Sigmoid colon (tissue), 7 donors: ENCODE results near the gene TRIP6. TPM values are rescaled to one million over a fixed set of nuclear protein-coding genes. Genes with fewer than 3 reads are reported as not detected.

Experiments used
- DNase-seq: peaks from one replicate; pipeline ENCODE4 v3.0.0-alpha.2; 2019
- H3K27ac ChIP-seq, 4 donors: fragments of 200-600 bp; sonication (generic); one replicate each; pipeline ENCODE4 v1.5.1; 2016 to 2019; ENCODE audit warnings: mild to moderate bottlenecking in 1 of 4
- H3K27me3 ChIP-seq, 3 donors: fragments of 200-600 bp; sonication (generic); one replicate each; pipeline ENCODE4 v1.5.1; 2019; ENCODE audit warnings: mild to moderate bottlenecking in 1 of 3
- H3K36me3 ChIP-seq, 4 donors: fragments of 200-600 bp; sonication (generic); one replicate each; pipeline ENCODE4 v1.5.1; 2016 to 2019
- H3K4me1 ChIP-seq, 4 donors: fragments of 200-600 bp; sonication (generic); one replicate each; pipeline ENCODE4 v1.5.1; 2017 to 2019
- H3K4me3 ChIP-seq, 4 donors: fragments of 200-600 bp; sonication (generic); one replicate each; pipeline ENCODE4 v1.5.1; 2017 to 2019; ENCODE audit warnings: mild to moderate bottlenecking in 2 of 4, moderate library complexity in 1 of 4
- H3K9me3 ChIP-seq, 4 donors: fragments of 200-600 bp in 3 of 4; sonication (generic) in 3 of 4; one replicate each; pipeline versions ENCODE4 v1.5.1 to v1.6.1; 2013 to 2019
- EP300 ChIP-seq, 4 donors: sonication (generic); formaldehyde crosslinking; IDR thresholded peaks; one replicate each; pipeline ENCODE4 v1.6.1; 2017; ENCODE audit warnings: antibody characterized with exemption in 4 of 4
- POLR2A ChIP-seq, 2 donors: fragments of 450-650 bp; IDR thresholded peaks; one replicate each; pipeline ENCODE4 v1.6.1; 2016; ENCODE audit warnings: antibody characterized with exemption in 2 of 2, mild to moderate bottlenecking in 2 of 2, moderate library complexity in 2 of 2
- POLR2AphosphoS5 ChIP-seq, 4 donors: sonication (generic); formaldehyde crosslinking; IDR thresholded peaks; one replicate each; pipeline ENCODE4 v1.6.1; 2017; ENCODE audit warnings: antibody characterized with exemption in 4 of 4
- intact Hi-C: fragments of 100-400 bp; cut with DNase I; formaldehyde crosslinking; loops from one replicate; pipeline ENCODE4 v1.15.1; 2023
- polyA plus RNA-seq, 3 donors: library from polyadenylated mRNA; stranded (reverse); fragments of 200-250 nt; gene quantifications; one replicate each; pipeline ENCODE4 v1.2.3, GENCODE V29; 2013
- small RNA-seq, 3 donors: library from RNA; depleted of rRNA; stranded (forward); fragments of <200 nt; gene quantifications; one replicate each; pipeline ENCODE3, GENCODE V24; 2016
- total RNA-seq, 4 donors: library from RNA; depleted of rRNA; stranded (reverse); fragments of >200 nt; gene quantifications; one replicate each; pipeline ENCODE4 v1.1.0, GENCODE V29; 2016
- TF ChIP-seq, protein P1 (sequence below), 4 experiments: fragments of 450-650 bp in 3 of 4; fragments of 200-600 bp in 1 of 4; IDR thresholded peaks; one replicate each; pipeline ENCODE4 v1.5.1; 2016 to 2019; ENCODE audit warnings: antibody characterized with exemption in 4 of 4, mild to moderate bottlenecking in 3 of 4, moderate library complexity in 2 of 4
- donor health status: healthy with polysubstance abuse.
- donor health status: Bipolar disorder and iron deficiency.
- donor health status: healthy.

TRIP6 gene
- total and polyA plus RNA-seq, 7 donors = 12.0 to 79.7 (median 45.9) TPM

DNA sequence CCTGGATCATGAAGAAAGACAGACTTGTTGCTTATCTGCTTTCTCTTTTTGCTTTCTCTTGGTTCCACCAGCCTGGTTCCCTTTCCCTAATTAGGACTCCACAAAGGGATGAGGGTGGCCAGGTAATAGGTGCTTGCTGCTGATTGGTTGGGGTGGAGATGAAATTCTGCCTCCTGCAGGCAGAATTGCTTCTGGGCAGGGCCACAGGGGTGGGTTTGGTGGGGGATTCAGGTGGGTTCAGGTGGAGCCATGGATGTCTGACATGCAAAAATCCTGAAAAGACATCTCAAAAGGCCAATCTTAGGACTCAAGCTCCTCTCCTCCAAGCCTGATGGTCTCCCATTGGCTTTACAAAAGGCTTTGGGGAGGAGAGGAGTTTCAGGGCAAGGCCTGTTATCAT is 53.9 kb downstream of the TRIP6 start:
- TF ChIP-seq POLR2A (IDR thresholded peaks at IDR 0.05) (no peak), EP300 (IDR thresholded peaks at IDR 0.05) (no peak), POLR2AphosphoS5 (IDR thresholded peaks at IDR 0.05) (no peak)
- TF ChIP-seq, protein P1, sequence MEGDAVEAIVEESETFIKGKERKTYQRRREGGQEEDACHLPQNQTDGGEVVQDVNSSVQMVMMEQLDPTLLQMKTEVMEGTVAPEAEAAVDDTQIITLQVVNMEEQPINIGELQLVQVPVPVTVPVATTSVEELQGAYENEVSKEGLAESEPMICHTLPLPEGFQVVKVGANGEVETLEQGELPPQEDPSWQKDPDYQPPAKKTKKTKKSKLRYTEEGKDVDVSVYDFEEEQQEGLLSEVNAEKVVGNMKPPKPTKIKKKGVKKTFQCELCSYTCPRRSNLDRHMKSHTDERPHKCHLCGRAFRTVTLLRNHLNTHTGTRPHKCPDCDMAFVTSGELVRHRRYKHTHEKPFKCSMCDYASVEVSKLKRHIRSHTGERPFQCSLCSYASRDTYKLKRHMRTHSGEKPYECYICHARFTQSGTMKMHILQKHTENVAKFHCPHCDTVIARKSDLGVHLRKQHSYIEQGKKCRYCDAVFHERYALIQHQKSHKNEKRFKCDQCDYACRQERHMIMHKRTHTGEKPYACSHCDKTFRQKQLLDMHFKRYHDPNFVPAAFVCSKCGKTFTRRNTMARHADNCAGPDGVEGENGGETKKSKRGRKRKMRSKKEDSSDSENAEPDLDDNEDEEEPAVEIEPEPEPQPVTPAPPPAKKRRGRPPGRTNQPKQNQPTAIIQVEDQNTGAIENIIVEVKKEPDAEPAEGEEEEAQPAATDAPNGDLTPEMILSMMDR (IDR thresholded peaks at IDR 0.05) = no peak
- Histone ChIP-seq H3K27ac (no peak overlapping the region), H3K4me1 (no peaks in the 10 kb centered on the region), H3K4me3 (no peak overlapping the region), H3K27me3 (peaks cover 0 to 6% (median under 1%) of the 10 kb centered on the region in 3 donors), H3K9me3 (no peaks in the 10 kb centered on the region), H3K36me3 (no peaks in the 10 kb centered on the region)
- intact Hi-C loops = no loop called here
- no peak for DNase-seq

Small RNA genes within 50 kb of the gene (small RNA-seq; reads per million reads assigned to genes)
- gene RN7SL549P = 0 reads per million in 3 donors
- 0 reads per million in 3 donors for gene RN7SL750P

Other genes starting within 250 kb of the TRIP6 start
- under 1 TPM in 1 of 4 donors, not detected in 3; 0.71 TPM for gene TFR2, start 225.8 kb upstream of the TRIP6 start, total RNA-seq
- 1 to 10 TPM in 1 of 3 donors, not detected in 2; 2.2 TPM for gene TFR2, start 225.8 kb upstream of the TRIP6 start, polyA plus RNA-seq
- gene ACTL6B, start 210.9 kb upstream of the TRIP6 start, total RNA-seq = under 1 TPM in 2 of 4 donors, not detected in 2; 0.68 to 0.71 TPM
- under 1 TPM in 1 of 3 donors, not detected in 2; 0.58 TPM for gene ACTL6B, start 210.9 kb upstream of the TRIP6 start, polyA plus RNA-seq
- gene GNB2, start 193.6 kb upstream of the TRIP6 start, total RNA-seq = 100 to 1,000 TPM; 133 to 199 (median 163) TPM
- 100 to 1,000 TPM; 230 to 286 (median 236) TPM for gene GNB2, start 193.6 kb upstream of the TRIP6 start, polyA plus RNA-seq
- gene GIGYF1, start 173.1 kb upstream of the TRIP6 start, total RNA-seq = 10 to 100 TPM; 24.8 to 47.1 (median 26.6) TPM
- 10 to 100 TPM in 1 of 3 donors, 1 to 10 TPM in 2; 3.5 to 27.9 (median 4.8) TPM for gene GIGYF1, start 173.1 kb upstream of the TRIP6 start, polyA plus RNA-seq
- gene POP7, start 161.3 kb upstream of the TRIP6 start, total RNA-seq = 10 to 100 TPM; 20.5 to 39.5 (median 31.7) TPM
- gene POP7, start 161.3 kb upstream of the TRIP6 start, polyA plus RNA-seq = 10 to 100 TPM; 43.5 to 46.2 (median 44.4) TPM
- not detected for gene EPO, start 146.9 kb upstream of the TRIP6 start, total RNA-seq
- not detected for gene EPO, start 146.9 kb upstream of the TRIP6 start, polyA plus RNA-seq
- not detected for gene ZAN, start 133.8 kb upstream of the TRIP6 start, total RNA-seq
- not detected for gene ZAN, start 133.8 kb upstream of the TRIP6 start, polyA plus RNA-seq
- 10 to 100 TPM; 23.9 to 35.5 (median 29.3) TPM for gene EPHB4, start 39.9 kb upstream of the TRIP6 start, total RNA-seq
- gene EPHB4, start 39.9 kb upstream of the TRIP6 start, polyA plus RNA-seq = 10 to 100 TPM in 2 of 3 donors, 1 to 10 TPM in 1; 5.1 to 29.1 (median 10.2) TPM
- gene SLC12A9, start 14.7 kb upstream of the TRIP6 start, total RNA-seq = 10 to 100 TPM; 10.4 to 17.9 (median 14.8) TPM
- 10 to 100 TPM in 1 of 3 donors, 1 to 10 TPM in 2; 2.5 to 34.2 (median 4.2) TPM for gene SLC12A9, start 14.7 kb upstream of the TRIP6 start, polyA plus RNA-seq
- gene SRRT, start 7.7 kb downstream of the TRIP6 start, total RNA-seq = 10 to 100 TPM; 42.1 to 64.3 (median 51.4) TPM
- gene SRRT, start 7.7 kb downstream of the TRIP6 start, polyA plus RNA-seq = 100 to 1,000 TPM in 1 of 3 donors, 10 to 100 TPM in 2; 31.8 to 106 (median 38.6) TPM
- 1 to 10 TPM; 2.4 to 7.1 (median 3.1) TPM for gene UFSP1, start 22.3 kb downstream of the TRIP6 start, total RNA-seq
- 1 to 10 TPM; 1.8 to 5.3 (median 1.8) TPM for gene UFSP1, start 22.3 kb downstream of the TRIP6 start, polyA plus RNA-seq
- 1 to 10 TPM; 3.0 to 8.9 (median 6.5) TPM for gene ACHE, start 28.5 kb downstream of the TRIP6 start, total RNA-seq
- gene ACHE, start 28.5 kb downstream of the TRIP6 start, polyA plus RNA-seq = 10 to 100 TPM in 1 of 3 donors, 1 to 10 TPM in 2; 3.6 to 20.6 (median 5.5) TPM
- gene MUC3A, start 82.1 kb downstream of the TRIP6 start, total RNA-seq = 1 to 10 TPM in 1 of 4 donors, under 1 TPM in 1, not detected in 2; 0.71 to 3.0 TPM
- 10 to 100 TPM; 60.4 to 78.8 (median 73.9) TPM for gene MUC3A, start 82.1 kb downstream of the TRIP6 start, polyA plus RNA-seq
- gene MUC12, start 102.2 kb downstream of the TRIP6 start, total RNA-seq = 1 to 10 TPM in 3 of 4 donors, under 1 TPM in 1; 0.14 to 8.6 (median 1.7) TPM
- 100 to 1,000 TPM in 2 of 3 donors, 10 to 100 TPM in 1; 64.3 to 553 (median 136) TPM for gene MUC12, start 102.2 kb downstream of the TRIP6 start, polyA plus RNA-seq
- gene MUC17, start 152.7 kb downstream of the TRIP6 start, total RNA-seq = under 1 TPM in 2 of 4 donors, not detected in 2; under 0.01 to 0.83 TPM
- 1 to 10 TPM; 1.2 to 5.4 (median 5.1) TPM for gene MUC17, start 152.7 kb downstream of the TRIP6 start, polyA plus RNA-seq
- 10 to 100 TPM; 11.8 to 23.3 (median 13.7) TPM for gene TRIM56, start 218.1 kb downstream of the TRIP6 start, total RNA-seq
- 10 to 100 TPM in 1 of 3 donors, 1 to 10 TPM in 2; 6.0 to 25.6 (median 7.2) TPM for gene TRIM56, start 218.1 kb downstream of the TRIP6 start, polyA plus RNA-seq